HFFc6 (cell line): Measurements from ENCODE around the gene SHCBP1L. TPM values are rescaled to one million over a fixed set of nuclear protein-coding genes. Genes with fewer than 3 reads are reported as not detected.
A peak's percentile ranks its signal among the peaks of the same experiment; 100 is the strongest.

ENCODE experiments used
- DNase-seq: peaks from one replicate; pipeline ENCODE4 v3.0.0-alpha.2; 2018
- H3K27ac Mint-ChIP-seq: 2 replicates; pipeline ENCODE4 v1.8.0; 2020; ENCODE audit warnings: mild to moderate bottlenecking, mixed read lengths
- H3K27me3 Mint-ChIP-seq: 2 replicates; pipeline ENCODE4 v1.8.0; 2021; ENCODE audit warnings: mild to moderate bottlenecking, moderate library complexity, mixed read lengths; ENCODE audit not compliant: insufficient read depth
- H3K36me3 Mint-ChIP-seq: 2 replicates; pipeline ENCODE4 v1.8.0; 2021; ENCODE audit warnings: low read depth, mixed read lengths
- H3K4me1 Mint-ChIP-seq: 2 replicates; pipeline ENCODE4 v1.8.0; 2020; ENCODE audit warnings: low read depth, mixed read lengths
- H3K4me3 Mint-ChIP-seq: 2 replicates; pipeline ENCODE4 v1.8.0; 2020; ENCODE audit warnings: mild to moderate bottlenecking, moderate library complexity, mixed read lengths
- H3K9me3 Mint-ChIP-seq: 2 replicates; pipeline ENCODE4 v1.8.0; 2020; ENCODE audit warnings: mild to moderate bottlenecking, mixed read lengths
- total RNA-seq, 6 experiments: library from RNA; stranded (reverse); fragmentation: NEBNext Ultra II Directional; extraction: Animal tissue kit (Norgen Biotek cat#: 25700); gene quantifications; 2 replicates in 1 of 6; 3 replicates in 5 of 6; pipeline ENCODE4 v1.2.3, GENCODE V29; 2021
- TF ChIP-seq, protein P1 (sequence below): fragments of 200-600 bp; sonication (generic); IDR thresholded peaks from 2 replicates; pipeline ENCODE4 v1.5.0; 2021; ENCODE audit warnings: antibody characterized with exemption, mild to moderate bottlenecking

Gene SHCBP1L
- total RNA-seq, 6 experiments from 2014 or later, result not detected

DNA sequence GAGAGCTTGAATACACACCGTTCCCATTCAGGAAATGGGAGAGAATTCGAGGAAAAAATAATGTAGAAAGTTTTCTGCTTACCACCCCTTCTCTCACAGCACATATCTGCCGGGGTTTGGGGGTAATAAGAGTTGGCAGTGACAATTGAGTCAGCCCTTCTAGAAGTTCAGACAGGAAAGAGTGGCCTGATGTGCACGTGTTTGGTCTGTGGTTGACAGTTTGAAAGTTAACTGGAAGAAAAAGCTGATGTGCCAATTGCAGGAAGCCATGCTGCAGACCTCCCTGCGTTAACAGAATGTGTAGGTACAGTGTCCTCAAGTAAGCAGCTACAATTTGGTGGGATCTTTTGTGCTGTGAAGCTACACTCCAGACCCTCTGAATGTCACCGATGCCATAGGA, 63.0 kb downstream of the SHCBP1L start:
- H3K36me3 Mint-ChIP-seq, result peaks cover 39% of the 10 kb centered on the region
- H3K27ac Mint-ChIP-seq, result no peak overlapping the region
- H3K4me1 Mint-ChIP-seq, result peaks cover 7% of the 10 kb centered on the region
- peaks cover 7% of the 10 kb centered on the region; the same call in 1 of the 2 replicates for H3K27me3 Mint-ChIP-seq
- H3K4me3 Mint-ChIP-seq, result no peak overlapping the region
- H3K9me3 Mint-ChIP-seq, result peaks cover 22% of the 10 kb centered on the region
- TF ChIP-seq, protein P1, sequence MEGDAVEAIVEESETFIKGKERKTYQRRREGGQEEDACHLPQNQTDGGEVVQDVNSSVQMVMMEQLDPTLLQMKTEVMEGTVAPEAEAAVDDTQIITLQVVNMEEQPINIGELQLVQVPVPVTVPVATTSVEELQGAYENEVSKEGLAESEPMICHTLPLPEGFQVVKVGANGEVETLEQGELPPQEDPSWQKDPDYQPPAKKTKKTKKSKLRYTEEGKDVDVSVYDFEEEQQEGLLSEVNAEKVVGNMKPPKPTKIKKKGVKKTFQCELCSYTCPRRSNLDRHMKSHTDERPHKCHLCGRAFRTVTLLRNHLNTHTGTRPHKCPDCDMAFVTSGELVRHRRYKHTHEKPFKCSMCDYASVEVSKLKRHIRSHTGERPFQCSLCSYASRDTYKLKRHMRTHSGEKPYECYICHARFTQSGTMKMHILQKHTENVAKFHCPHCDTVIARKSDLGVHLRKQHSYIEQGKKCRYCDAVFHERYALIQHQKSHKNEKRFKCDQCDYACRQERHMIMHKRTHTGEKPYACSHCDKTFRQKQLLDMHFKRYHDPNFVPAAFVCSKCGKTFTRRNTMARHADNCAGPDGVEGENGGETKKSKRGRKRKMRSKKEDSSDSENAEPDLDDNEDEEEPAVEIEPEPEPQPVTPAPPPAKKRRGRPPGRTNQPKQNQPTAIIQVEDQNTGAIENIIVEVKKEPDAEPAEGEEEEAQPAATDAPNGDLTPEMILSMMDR, result no peak
- DNase-seq, result no peak

DNA sequence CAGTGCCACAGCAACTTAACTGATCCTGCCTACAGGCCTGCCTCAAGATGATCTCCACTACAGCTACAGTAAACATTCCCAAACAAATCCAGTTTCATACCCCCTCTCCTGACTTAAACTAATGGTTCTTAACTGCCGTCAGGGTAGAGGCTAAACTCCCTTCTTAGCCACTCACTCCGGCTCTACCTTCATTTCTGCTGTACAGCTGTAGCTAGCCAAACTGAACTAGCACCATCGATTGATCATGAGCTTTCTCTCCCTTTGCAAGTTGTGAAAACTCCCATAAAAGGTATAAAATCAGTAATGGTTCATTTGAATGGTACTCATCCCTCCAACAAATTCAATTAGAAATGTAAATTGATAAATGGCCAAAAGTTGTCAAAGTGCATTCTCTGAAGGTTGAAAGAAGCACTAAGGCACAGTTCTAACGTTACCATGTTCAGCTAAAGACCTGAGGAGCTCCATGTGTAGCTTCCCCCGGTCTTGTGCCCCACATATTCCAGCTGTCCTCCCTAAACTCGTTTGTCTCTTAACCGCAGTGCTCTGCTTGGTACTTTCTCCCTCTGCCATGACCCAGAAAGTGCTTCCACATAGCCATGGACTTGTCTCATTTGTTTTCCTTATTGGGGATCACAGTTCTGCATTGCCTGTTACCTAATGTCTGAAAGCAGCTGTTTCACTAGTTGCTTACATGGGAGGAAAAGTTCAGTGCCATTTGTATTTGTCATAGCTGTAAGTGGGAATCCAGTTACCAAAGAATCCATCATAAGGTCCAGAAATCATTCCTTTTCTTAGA, 64.0 kb downstream of the SHCBP1L start:
- Mint-ChIP-seq H3K36me3 (peaks cover 45% of the 10 kb centered on the region), H3K4me1 (peaks cover 7% of the 10 kb centered on the region), H3K27me3 (peaks cover 7% of the 10 kb centered on the region; the same call in 1 of the 2 replicates), H3K4me3 (no peak overlapping the region), H3K27ac (peak overlapping the region; percentile 13), H3K9me3 (peaks cover 11% of the 10 kb centered on the region)
- TF ChIP-seq, protein P1, result no peak
- peak; percentile 32 for DNase-seq

DNA sequence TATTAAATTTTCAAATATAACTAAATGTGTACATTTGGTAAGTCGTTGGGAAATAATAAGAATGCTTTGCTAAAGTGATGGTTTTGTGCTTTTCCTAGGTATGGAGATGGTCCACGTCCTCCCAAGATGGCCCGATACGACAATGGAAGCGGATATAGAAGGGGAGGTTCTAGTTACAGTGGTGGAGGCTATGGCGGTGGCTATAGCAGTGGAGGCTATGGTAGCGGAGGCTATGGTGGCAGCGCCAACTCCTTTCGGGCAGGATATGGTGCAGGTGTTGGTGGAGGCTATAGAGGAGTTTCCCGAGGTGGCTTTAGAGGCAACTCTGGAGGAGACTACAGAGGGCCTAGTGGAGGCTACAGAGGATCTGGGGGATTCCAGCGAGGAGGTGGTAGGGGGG, 66.0 kb downstream of the SHCBP1L start:
- H3K9me3 Mint-ChIP-seq, result no peaks in the 10 kb centered on the region
- H3K36me3 Mint-ChIP-seq, result peaks cover 57% of the 10 kb centered on the region
- TF ChIP-seq, protein P1, result no peak
- H3K27ac Mint-ChIP-seq, result no peak overlapping the region; the same call in 1 of the 2 replicates
- H3K4me3 Mint-ChIP-seq, result no peak overlapping the region
- DNase-seq, result no peak
- H3K4me1 Mint-ChIP-seq, result peaks cover 7% of the 10 kb centered on the region
- peaks cover 3% of the 10 kb centered on the region; the same call in 1 of the 2 replicates for H3K27me3 Mint-ChIP-seq

DNA sequence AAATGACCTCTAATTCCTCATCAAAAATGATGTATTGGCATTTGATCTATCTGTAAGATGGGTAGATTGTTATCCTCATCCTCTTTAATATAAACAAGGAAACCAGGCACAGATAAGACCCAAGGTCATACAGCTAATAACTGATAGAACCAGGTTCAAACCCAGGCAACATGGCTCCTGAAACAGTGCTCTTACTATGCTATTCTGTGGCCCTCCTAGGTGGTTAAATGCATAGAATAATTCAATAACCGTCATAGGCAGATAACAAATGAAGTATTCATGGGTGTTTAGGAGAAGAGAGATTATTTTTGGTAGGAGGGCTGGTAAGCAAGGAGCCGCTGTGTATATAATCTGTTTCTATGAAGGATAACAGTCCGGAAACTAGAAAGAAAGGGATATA, 67.4 kb downstream of the SHCBP1L start:
- Mint-ChIP-seq H3K4me1 (peaks cover 7% of the 10 kb centered on the region), H3K27ac (no peak overlapping the region), H3K4me3 (no peak overlapping the region), H3K27me3 (peaks cover 3% of the 10 kb centered on the region; the same call in 1 of the 2 replicates), H3K9me3 (no peaks in the 10 kb centered on the region), H3K36me3 (peaks cover 68% of the 10 kb centered on the region)
- TF ChIP-seq, protein P1, result no peak
- DNase-seq, result no peak

DNA sequence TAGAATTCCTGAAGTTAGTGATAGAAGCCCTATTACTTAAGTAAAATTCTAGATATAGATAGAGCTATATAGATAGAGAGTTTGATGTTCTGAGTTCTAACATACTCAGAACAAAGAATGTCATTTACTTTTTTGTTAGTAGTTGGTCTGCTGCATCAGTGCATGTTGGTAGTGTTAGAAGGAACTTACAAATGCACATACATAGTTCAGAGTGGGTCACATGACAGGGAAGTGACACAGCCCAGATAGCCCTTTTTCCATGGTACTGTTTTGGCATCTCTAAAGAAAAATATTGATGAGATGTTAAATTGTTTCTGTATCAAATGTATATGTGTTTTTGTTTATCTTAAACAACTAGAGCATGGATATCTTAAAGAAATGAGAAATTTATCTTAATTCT, 68.1 kb downstream of the SHCBP1L start:
- no peaks in the 10 kb centered on the region for H3K9me3 Mint-ChIP-seq
- no peak for DNase-seq
- TF ChIP-seq, protein P1, result no peak

More for the DNA sequence above, 68.1 kb downstream of the SHCBP1L start:
- Mint-ChIP-seq H3K27me3 (peaks cover 3% of the 10 kb centered on the region; the same call in 1 of the 2 replicates), H3K36me3 (peaks cover 75% of the 10 kb centered on the region), H3K4me1 (peaks cover 7% of the 10 kb centered on the region), H3K27ac (no peak overlapping the region), H3K4me3 (no peak overlapping the region)
